Right renal cortex interstitium (tissue), 3 donors: ENCODE data around the gene INTS15. TPM values are rescaled to one million over a fixed set of nuclear protein-coding genes. Genes with fewer than 3 reads are reported as not detected.

Source experiments
- DNase-seq, 3 donors: peaks; one replicate each; pipeline ENCODE4 v3.0.0-alpha.2; 2013; ENCODE audit warnings: low read depth in 3 of 3, low spot score in 2 of 3
- polyA plus RNA-seq, 3 donors: library from polyadenylated mRNA; unstranded; fragments of 120-200 nt; gene quantifications; one replicate each; pipeline ENCODE4 v1.2.1, GENCODE V29; 2013; ENCODE audit not compliant: insufficient read length in 3 of 3

INTS15 gene
- 10 to 100 TPM; 29.8 to 32.8 (median 31.1) TPM for polyA plus RNA-seq

- peak in 2 of 3 donors; percentile 74 to 77 for DNase-seq
Observed at GRCh38 chr7:6589829-6590644, at the start of gene INTS15. Gene INTS15 (plus strand): TSS chr7:6590021. CDS start chr7:6590284, 263 bp downstream.

DNA sequence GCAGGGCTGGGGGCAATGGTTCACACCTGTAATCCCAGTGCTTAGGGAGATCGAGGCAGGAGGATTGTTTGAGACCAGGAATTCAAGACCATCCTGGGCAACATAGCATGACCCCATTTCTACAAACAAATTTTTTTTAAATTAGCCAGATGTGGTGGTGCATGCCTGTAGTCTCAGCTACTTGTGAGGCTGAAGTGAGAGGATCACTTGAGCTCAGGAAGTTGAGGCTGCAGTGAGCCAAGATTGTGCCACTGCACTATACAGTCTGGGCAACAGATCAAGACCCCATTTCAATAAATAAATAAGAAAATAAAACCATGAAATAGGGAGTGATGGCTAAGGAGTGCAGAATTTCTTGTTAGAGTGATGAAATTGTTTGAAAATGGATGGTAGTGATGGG, 47.5 kb upstream of the INTS15 start:
- no peak for DNase-seq

- no peak for DNase-seq
Observed at GRCh38 chr7:6545398-6546126, 44.3 kb upstream of the INTS15 start.

DNA sequence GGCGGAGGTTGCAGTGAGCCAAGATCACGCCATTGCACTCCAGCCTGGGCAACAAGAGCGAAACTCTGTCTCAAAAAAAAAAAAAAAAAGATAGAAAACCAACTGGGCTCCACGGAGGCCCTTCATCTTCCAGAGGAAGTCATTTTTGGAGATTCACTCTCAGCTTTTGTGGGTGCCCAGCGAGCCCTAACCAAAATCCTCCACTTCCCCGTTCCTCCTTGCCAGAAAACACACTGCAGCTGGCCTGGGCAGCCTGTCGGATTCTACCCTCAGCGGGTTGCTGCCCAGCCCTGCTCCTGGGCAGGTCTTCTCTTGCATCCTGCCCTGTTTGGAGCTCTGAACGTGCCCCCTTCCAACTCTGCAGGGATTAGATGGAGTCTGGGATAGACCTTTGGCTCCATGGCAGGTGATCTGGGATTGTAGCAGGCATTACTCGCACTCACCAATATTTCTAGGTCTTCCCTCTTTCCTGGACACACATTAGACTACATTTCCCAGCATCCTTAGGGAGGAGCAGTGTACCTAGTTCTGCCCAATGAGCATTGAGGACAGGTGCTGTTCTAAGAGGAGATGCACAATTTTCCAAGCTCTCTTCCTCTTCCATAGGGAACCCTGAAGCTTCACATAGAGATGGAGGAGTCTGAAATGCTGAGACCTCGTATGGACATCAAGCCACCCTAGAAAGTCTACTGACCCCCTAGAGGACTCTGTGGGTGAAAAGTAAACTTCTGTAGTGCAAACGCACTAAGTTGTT, 43.1 kb upstream of the INTS15 start:
- no peak for DNase-seq

DNA sequence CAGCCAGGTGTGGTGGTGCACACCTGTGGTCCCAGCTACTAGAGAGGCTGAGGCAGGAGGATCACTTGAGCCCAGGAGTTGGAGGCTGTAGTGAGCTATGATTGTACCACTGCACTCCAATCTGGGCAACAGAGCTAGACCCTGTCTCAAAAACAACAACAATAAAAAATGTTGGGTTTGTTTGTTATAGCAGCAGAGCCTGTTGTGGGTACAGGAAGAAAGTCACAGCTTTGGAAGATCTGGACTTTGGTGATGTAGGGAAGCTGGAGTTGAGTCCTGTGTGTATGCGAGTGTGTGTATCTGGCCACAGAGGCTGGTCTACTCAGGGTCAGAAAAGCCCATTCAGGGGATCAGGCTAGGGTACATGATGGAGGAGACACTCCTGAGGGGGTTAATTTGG, 42.4 kb upstream of the INTS15 start:
- DNase-seq: no peak

- no peak for DNase-seq
Observed at GRCh38 chr7:6551016-6551511, 38.8 kb upstream of the INTS15 start, which contains the start of gene GRID2IP. Gene GRID2IP (minus strand): TSS chr7:6551461. CDS start chr7:6551436, 25 bp downstream.

- DNase-seq: no peak
Observed at GRCh38 chr7:6553448-6554044, 36.3 kb upstream of the INTS15 start.

DNA sequence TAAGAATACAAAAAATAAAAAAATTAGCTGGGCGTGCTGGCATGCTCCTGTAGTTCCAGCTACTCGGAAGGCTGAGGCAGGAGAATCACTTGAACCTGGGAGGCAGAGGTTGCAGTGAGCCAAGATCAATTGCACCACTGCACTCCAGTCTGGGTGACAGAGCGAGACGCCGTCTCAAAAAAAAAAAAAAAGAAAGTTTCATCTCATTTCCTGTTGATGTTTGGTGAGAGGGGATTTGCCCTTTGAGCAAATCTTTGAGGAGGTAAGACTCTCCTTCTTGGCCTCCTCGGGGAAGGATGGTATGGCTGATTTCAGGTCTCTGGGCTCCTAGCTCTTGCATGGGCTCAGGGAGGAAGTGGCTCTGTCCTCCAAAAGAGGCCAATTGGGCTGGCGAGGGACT, 35.0 kb upstream of the INTS15 start:
- no peak for DNase-seq

DNA sequence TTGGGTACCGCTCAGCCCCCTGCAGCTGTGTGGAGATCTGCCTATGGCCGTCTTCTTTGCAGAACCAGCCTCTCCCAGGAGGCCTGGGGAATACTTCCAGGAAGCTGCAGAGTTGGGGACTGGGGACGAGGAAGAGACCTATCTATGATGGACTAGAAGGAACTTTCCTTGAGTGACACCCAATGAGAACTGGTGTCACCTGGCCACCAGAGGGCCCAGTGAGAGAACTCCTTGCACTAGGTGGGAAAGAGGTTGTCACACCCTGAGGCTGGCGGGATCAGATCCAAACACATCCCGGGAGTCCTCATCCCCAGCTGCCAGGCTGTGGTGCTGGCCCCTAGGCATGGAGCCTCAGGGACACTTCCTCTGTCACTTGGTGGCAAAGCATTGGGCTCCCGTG, 33.6 kb upstream of the INTS15 start:
- DNase-seq: no peak

DNA sequence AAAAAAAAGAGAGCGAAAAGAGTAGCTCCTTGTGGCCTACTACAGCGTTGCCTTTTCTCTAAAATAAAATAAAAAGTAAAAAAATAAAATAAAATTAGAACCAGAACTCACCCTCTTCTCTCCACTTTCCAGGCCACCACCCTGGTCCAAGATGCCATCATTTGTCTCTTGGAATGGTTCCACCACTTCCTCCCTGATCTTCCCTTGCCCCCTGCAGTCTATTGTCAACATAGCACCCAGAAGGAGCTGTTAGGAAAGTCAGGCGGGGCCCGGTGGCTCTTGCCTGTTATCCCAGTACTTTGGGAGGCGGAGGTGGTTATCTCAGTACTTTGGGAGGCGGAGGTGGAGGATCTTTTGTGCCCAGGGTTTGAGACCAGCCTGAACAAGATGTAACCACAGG, 31.0 kb upstream of the INTS15 start:
- no peak for DNase-seq

- DNase-seq: no peak
Observed at GRCh38 chr7:6559896-6560295, 29.9 kb upstream of the INTS15 start.

DNA sequence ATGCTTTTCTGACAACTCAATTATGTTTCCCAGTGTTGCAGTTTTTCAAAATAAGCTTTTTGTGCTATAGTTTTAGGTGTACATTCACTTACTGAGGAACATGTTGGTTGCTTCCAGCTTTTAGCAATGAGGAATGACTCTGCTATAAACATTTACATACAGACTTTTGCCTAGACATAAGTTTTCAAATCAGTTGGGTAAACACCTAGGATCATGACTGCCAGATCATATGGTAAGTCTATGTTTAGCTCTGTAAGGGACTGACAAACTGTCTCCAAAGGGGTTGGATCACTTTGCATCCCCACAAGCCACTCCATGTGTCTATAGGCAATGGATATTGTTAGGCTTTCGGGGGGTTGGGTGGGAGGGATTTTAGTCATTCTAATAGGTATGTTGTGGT, 27.7 kb upstream of the INTS15 start:
- DNase-seq: no peak

- no peak for DNase-seq
Observed at GRCh38 chr7:6563936-6564770, 25.7 kb upstream of the INTS15 start.

DNA sequence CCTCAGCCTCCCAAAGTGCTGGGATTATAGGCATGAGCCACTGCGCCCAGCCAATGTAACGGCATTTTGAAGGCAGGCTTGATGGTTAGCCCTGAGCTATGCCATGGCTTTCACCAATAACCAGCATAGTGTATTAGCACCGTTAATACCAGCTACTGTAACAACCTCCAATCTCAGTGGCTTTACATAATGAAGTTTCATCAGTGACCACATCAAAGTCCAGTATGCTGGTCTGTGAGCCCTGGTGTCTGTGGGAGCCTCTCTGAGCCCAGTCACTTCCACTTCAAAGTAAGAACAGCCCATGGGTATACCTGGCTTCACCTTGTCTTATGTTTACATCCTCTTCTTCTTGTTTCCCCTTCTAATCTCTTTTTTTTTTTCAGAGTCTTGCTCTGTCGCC, 24.2 kb upstream of the INTS15 start:
- DNase-seq: no peak

GRCh38 chr7:6567886-6568285, 21.9 kb upstream of the INTS15 start:
- DNase-seq: no peak

- no peak for DNase-seq
Observed at GRCh38 chr7:6571160-6571779, 18.6 kb upstream of the INTS15 start.

DNA sequence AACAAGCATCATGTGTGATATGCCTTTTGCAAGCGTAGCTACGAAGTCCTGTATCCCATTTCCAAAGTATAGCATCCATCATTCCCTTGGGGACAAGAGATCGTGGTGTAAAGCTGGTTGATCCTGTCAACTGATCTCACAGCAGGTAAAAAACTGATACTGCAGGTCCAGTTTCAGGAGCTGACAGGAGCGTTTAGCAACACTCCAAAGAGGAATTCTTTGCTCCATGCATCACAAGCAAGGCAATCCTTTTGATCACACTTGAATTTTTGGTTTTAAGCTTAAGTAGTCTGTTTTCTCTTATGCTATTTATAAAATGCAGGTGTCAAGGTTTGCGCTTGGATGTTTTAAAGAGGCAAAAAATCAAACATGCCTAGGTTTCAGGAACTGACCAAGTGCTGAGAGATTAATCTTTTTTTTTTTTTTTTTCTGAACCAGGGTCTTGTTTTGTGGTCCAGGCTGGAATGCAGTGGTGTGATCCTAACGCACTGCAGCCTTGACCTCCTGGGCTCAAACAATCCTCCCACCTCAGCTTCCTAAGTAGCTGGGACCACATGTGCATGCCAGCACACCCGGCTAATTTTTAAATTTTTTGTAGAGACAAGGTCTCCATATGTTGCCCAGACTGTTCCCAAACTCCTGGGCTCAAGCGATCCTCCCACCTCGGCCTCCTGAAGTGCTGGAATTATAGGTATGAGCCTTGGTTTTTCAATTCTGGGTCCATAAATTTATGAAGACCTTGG, 14.4 kb upstream of the INTS15 start:
- no peak for DNase-seq

DNA sequence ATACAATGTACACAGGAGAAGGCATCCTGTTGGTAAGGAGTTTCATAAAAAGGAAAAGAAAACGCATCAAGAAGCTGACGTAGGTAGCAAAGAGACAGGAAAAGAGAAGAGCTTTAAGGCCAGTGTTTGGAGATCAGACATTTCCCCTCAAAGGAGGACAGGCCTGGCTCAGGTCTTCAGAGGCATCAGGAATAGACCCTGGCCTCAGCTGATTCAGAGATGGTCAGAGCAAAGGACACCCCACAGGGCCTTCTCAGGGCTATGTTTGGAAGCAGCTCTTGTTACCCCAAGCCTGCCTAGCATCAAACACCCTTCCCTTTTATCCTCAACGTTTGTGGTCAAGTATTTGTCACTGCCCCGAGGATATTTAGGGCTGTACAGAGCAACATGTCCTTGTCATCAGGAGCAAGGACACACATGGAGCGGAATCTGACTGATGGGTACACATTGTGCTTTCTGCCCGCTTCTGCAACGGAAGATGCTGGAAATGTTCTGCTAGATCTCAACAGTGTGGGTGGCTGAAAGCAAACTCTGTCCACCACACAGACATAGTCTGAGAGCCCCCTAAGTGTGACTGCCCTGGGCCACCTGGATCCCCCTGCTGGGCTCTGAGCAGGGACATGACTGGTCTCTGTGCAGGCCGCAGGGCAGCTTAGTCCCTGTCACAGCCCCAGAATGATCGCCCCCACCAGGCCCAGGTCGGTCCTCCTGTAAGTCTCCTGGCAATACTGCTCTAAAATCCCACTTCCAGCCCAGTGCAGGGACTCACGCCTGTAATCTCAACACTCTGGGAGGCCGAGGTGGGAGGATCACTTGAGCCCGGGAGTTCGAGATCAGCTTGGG, 13.6 kb upstream of the INTS15 start:
- DNase-seq: no peak
